Spleen (tissue), 11 donors: ENCODE data around the gene NAALADL1. TPM values are rescaled to one million over a fixed set of nuclear protein-coding genes. Genes with fewer than 3 reads are reported as not detected.
A peak's percentile ranks its signal among the peaks of the same experiment; 100 is the strongest.

Source experiments
- DNase-seq: peaks from one replicate; pipeline ENCODE4 v3.0.0-alpha.2; 2020
- H3K27ac ChIP-seq, 8 donors: fragments of 200-600 bp; sonication (generic) in 7 of 8; 1 replicate in 4 of 8; 2 replicates in 4 of 8; pipeline versions ENCODE4 v1.5.0 to v1.8.0; 2016 to 2021; ENCODE audit warnings: inconsistent platforms in 4 of 8, mild to moderate bottlenecking in 4 of 8, moderate library complexity in 1 of 8
- H3K27me3 ChIP-seq, 7 donors: fragments of 200-600 bp; sonication (generic) in 6 of 7; replicated peaks in 1 of 7; 1 replicate in 4 of 7; 2 replicates in 3 of 7; pipeline versions ENCODE4 v1.5.0 to v1.8.0; 2016 to 2021; ENCODE audit warnings: inconsistent platforms in 3 of 7, mild to moderate bottlenecking in 1 of 7
- H3K36me3 ChIP-seq, 6 donors: fragments of 200-600 bp; sonication (generic) in 5 of 6; 1 replicate in 4 of 6; 2 replicates in 2 of 6; pipeline versions ENCODE4 v1.5.0 to v1.8.0; 2016 to 2021; ENCODE audit warnings: inconsistent platforms in 2 of 6
- H3K4me1 ChIP-seq, 6 donors: fragments of 200-600 bp; sonication (generic) in 5 of 6; 1 replicate in 3 of 6; 2 replicates in 3 of 6; pipeline versions ENCODE4 v1.5.0 to v1.8.0; 2016 to 2021; ENCODE audit warnings: inconsistent platforms in 3 of 6
- H3K4me3 ChIP-seq, 8 donors: fragments of 200-600 bp; sonication (generic) in 7 of 8; 1 replicate in 4 of 8; 2 replicates in 4 of 8; pipeline versions ENCODE4 v1.5.0 to v1.8.0; 2016 to 2021; ENCODE audit warnings: inconsistent platforms in 4 of 8, mild to moderate bottlenecking in 4 of 8, moderate library complexity in 2 of 8
- H3K9me3 ChIP-seq, 8 donors: fragments of 200-600 bp; sonication (generic) in 7 of 8; 1 replicate in 4 of 8; 2 replicates in 4 of 8; pipeline versions ENCODE4 v1.5.0 to v1.8.0; 2016 to 2021; ENCODE audit warnings: inconsistent platforms in 4 of 8
- CTCF ChIP-seq, 11 experiments: fragments of 200-600 bp in 7 of 11; fragments of 450-650 bp in 4 of 11; sonication (generic) in 4 of 11; IDR thresholded peaks in 8 of 11; conservative IDR thresholded peaks in 3 of 11; 1 replicate in 7 of 11; 2 replicates in 4 of 11; pipeline versions ENCODE4 v1.4.0 to v1.8.0; 2016 to 2021; ENCODE audit warnings: antibody characterized with exemption in 11 of 11, inconsistent platforms in 4 of 11, mild to moderate bottlenecking in 1 of 11
- POLR2A ChIP-seq, 3 donors: fragments of 450-650 bp; IDR thresholded peaks; one replicate each; pipeline ENCODE4 v1.5.1; 2017; ENCODE audit warnings: antibody characterized with exemption in 3 of 3, mild to moderate bottlenecking in 1 of 3
- POLR2AphosphoS5 ChIP-seq, 3 donors: sonication (generic); formaldehyde crosslinking; IDR thresholded peaks; one replicate each; pipeline ENCODE4 v1.5.1; 2017; ENCODE audit warnings: antibody characterized with exemption in 3 of 3
- WGBS, 5 donors: extraction: QIAGEN DNeasy Blood & Tissue Kit in 3 of 5; methylation state at CpG; one replicate each; pipeline versions ENCODE4 v1.1.5 to v1.1.7; 2013 to 2018; 5-methylcytosine and 5-hydroxymethylcytosine counted together
- intact Hi-C: fragments of 100-400 bp; cut with DNase I; formaldehyde crosslinking; loops from one replicate; pipeline ENCODE4 v1.15.0; 2023; ENCODE audit warnings: low total_unique reads
- polyA plus RNA-seq, 3 donors: library from polyadenylated mRNA; stranded (reverse); fragments of 200-250 nt; gene quantifications; one replicate each; pipeline ENCODE4 v1.2.1, GENCODE V29; 2013
- total RNA-seq, 7 donors: library from RNA; depleted of rRNA in 3 of 7; stranded (reverse); fragments of >200 nt in 3 of 7; fragmentation: NEBNext Ultra II Directional in 4 of 7; extraction: Animal tissue kit (Norgen Biotek cat#: 25700) in 4 of 7; gene quantifications; one replicate each; pipeline versions ENCODE4 v1.1.0 to v1.2.1, GENCODE V29; 2016 to 2021
- donor health status: healthy with polysubstance abuse.
- donor health status: DM: no; HTN: no; CAD: no; lungs with moderate emphysema.
- donor health status: DM: no; HTN: no; CAD: no.
- donor health status: Bipolar disorder and iron deficiency.
- donor health status: healthy.
- donor health status: DM: no; HTN: no; CAD: no.
- donor health status: DM: yes; HTN: yes; CAD: no.

The NAALADL1 gene
- total and polyA plus RNA-seq, 10 donors, result 13.0 to 45.2 (median 20.8) TPM

GRCh38 chr11:65051398-65051858 lies 6.9 kb downstream of the NAALADL1 start:
- TF ChIP-seq POLR2A (IDR thresholded peaks at IDR 0.05), result no peak
- no peak for TF ChIP-seq CTCF (IDR thresholded peaks at IDR 0.05 in 8 of 11, conservative IDR thresholded peaks at IDR 0.05 in 3 of 11)
- TF ChIP-seq POLR2AphosphoS5 (IDR thresholded peaks at IDR 0.05), result no peak
- peaks cover 3 to 36% (median 25%) of the 10 kb centered on the region in 6 donors for H3K4me1 ChIP-seq
- H3K9me3 ChIP-seq, result no peaks in the 10 kb centered on the region
- no peak for DNase-seq
- no peaks in the 10 kb centered on the region for H3K36me3 ChIP-seq
- 80 to 85% (median 82%) methylated on average over 9 of the region's 9 CpGs for WGBS, 5 donors
- no peaks in the 10 kb centered on the region for H3K27me3 ChIP-seq
- no peak overlapping the region for H3K27ac ChIP-seq
- intact Hi-C loops, result no loop called here
- H3K4me3 ChIP-seq, result no peak overlapping the region

GRCh38 chr11:65047581-65048422 lies 10.6 kb downstream of the NAALADL1 start:
- TF ChIP-seq POLR2AphosphoS5 (IDR thresholded peaks at IDR 0.05), result peak in 2 of 3 donors; percentile 18 to 45
- TF ChIP-seq POLR2A (IDR thresholded peaks at IDR 0.05), result no peak
- Histone ChIP-seq H3K27ac (peak overlapping the region; percentile 19 to 84 (median 62)), H3K4me3 (peak overlapping the region; percentile 32 to 75 (median 48)), H3K36me3 (peaks cover 0 to 25% (median 9%) of the 10 kb centered on the region in 6 donors), H3K27me3 (no peaks in the 10 kb centered on the region), H3K4me1 (peaks cover 0 to 59% (median 36%) of the 10 kb centered on the region in 6 donors), H3K9me3 (no peaks in the 10 kb centered on the region)
- 14 to 34% (median 21%) methylated on average over 38 to 56 of the region's 56 CpGs for WGBS, 5 donors
- intact Hi-C loops, result no loop called here
- DNase-seq, result peak; percentile 85

- Histone ChIP-seq H3K27ac (no peak overlapping the region), H3K27me3 (no peaks in the 10 kb centered on the region), H3K4me1 (peaks cover 7 to 74% (median 51%) of the 10 kb centered on the region in 6 donors), H3K36me3 (peaks cover 0 to 25% (median 9%) of the 10 kb centered on the region in 6 donors), H3K9me3 (no peaks in the 10 kb centered on the region), H3K4me3 (no peak overlapping the region)
- DNase-seq, result no peak
- 84 to 92% (median 90%) methylated on average over 4 to 7 of the region's 7 CpGs for WGBS, 5 donors
- no peak for TF ChIP-seq CTCF (IDR thresholded peaks at IDR 0.05 in 8 of 11, conservative IDR thresholded peaks at IDR 0.05 in 3 of 11)
- no peak for TF ChIP-seq POLR2AphosphoS5 (IDR thresholded peaks at IDR 0.05)
- no peak for TF ChIP-seq POLR2A (IDR thresholded peaks at IDR 0.05)
- intact Hi-C loops, result no loop called here
These were observed 12.6 kb downstream of the NAALADL1 start for GRCh38 chr11:65045728-65046127.

GRCh38 chr11:65045061-65045460 lies 13.3 kb downstream of the NAALADL1 start:
- Histone ChIP-seq H3K27ac (no peak overlapping the region), H3K4me1 (peaks cover 7 to 81% (median 58%) of the 10 kb centered on the region in 6 donors), H3K27me3 (no peaks in the 10 kb centered on the region), H3K4me3 (no peak overlapping the region), H3K36me3 (peaks cover 0 to 25% (median 9%) of the 10 kb centered on the region in 6 donors), H3K9me3 (no peaks in the 10 kb centered on the region)
- DNase-seq, result no peak
- TF ChIP-seq POLR2A (IDR thresholded peaks at IDR 0.05), result no peak
- intact Hi-C loops, result no loop called here
- whole genome bisulfite sequencing, 5 donors, result 84 to 98% (median 96%) methylated on average over 4 to 5 of the region's 5 CpGs

GRCh38 chr11:65043881-65044501 lies 14.4 kb downstream of the NAALADL1 start:
- peaks cover 7 to 88% (median 60%) of the 10 kb centered on the region in 6 donors for H3K4me1 ChIP-seq
- TF ChIP-seq POLR2A (IDR thresholded peaks at IDR 0.05) (no peak), POLR2AphosphoS5 (IDR thresholded peaks at IDR 0.05) (peak in 1 of 3 donors; percentile 21)

More at GRCh38 chr11:65043881-65044501, 14.4 kb downstream of the NAALADL1 start:
- WGBS, 5 donors, result 72 to 90% (median 73%) methylated on average over 14 to 23 of the region's 23 CpGs
- Histone ChIP-seq H3K9me3 (no peaks in the 10 kb centered on the region), H3K36me3 (peaks cover 0 to 34% (median 9%) of the 10 kb centered on the region in 6 donors), H3K4me3 (no peak overlapping the region), H3K27me3 (no peaks in the 10 kb centered on the region), H3K27ac (peak overlapping the region in 5 of 8 donors; percentile 30 to 56 (median 39))
- intact Hi-C loops, result no loop called here
- DNase-seq, result peak; percentile 78
